Measurements from ENCODE around the gene GRIK4. TPM values are rescaled to one million over a fixed set of nuclear protein-coding genes. Genes with fewer than 3 reads are reported as not detected.
"Not testable (repeated sequence)": the region's sequence is repeated elsewhere in the genome, so short reads cannot be mapped to it uniquely, and the experiment has no call there.

GRIK4 gene
- total and polyA plus RNA-seq, 4 donors = 0.05 to 0.25 (median 0.06) TPM; not detected in 1

GRCh38 chr11:120786206-120786735, 274.7 kb downstream of the GRIK4 start:
- 85% methylated on average over 4 of the region's 4 CpGs for WGBS
- Histone ChIP-seq H3K36me3 (ENCODE audit: control insufficient read depth in 4 of 4, insufficient read depth in 3 of 4, low read depth in 1 of 4, low read length in 3 of 4) (no peaks in the 10 kb centered on the region), H3K4me1 (ENCODE audit: control insufficient read depth in 4 of 4, insufficient read depth in 4 of 4, low read length in 3 of 4) (no peaks in the 10 kb centered on the region), H3K4me3 (ENCODE audit: low read depth in 1 of 3, low read length in 3 of 3) (no peak overlapping the region), H3K27me3 (ENCODE audit: control insufficient read depth in 4 of 4, insufficient read depth in 4 of 4, low read length in 3 of 4) (peaks cover 0 to 7% (median 0%) of the 10 kb centered on the region in 4 donors), H3K9ac (ENCODE audit: low read depth in 1 of 2, low read length in 2 of 2) (no peak overlapping the region), H3K9me3 (ENCODE audit: control insufficient read depth in 4 of 4, low read length in 3 of 4) (no peaks in the 10 kb centered on the region), H3K27ac (ENCODE audit: low read depth in 1 of 2, low read length in 2 of 2) (no peak overlapping the region)
- no peak for TF ChIP-seq ATF3 (IDR thresholded peaks at IDR 0.05)
- TF ChIP-seq HNF4A (conservative IDR thresholded peaks at IDR 0.05) = no peak
- no peak for TF ChIP-seq REST (IDR thresholded peaks at IDR 0.05)
- TF ChIP-seq, protein P1, sequence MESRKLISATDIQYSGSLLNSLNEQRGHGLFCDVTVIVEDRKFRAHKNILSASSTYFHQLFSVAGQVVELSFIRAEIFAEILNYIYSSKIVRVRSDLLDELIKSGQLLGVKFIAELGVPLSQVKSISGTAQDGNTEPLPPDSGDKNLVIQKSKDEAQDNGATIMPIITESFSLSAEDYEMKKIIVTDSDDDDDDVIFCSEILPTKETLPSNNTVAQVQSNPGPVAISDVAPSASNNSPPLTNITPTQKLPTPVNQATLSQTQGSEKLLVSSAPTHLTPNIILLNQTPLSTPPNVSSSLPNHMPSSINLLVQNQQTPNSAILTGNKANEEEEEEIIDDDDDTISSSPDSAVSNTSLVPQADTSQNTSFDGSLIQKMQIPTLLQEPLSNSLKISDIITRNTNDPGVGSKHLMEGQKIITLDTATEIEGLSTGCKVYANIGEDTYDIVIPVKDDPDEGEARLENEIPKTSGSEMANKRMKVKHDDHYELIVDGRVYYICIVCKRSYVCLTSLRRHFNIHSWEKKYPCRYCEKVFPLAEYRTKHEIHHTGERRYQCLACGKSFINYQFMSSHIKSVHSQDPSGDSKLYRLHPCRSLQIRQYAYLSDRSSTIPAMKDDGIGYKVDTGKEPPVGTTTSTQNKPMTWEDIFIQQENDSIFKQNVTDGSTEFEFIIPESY (IDR thresholded peaks at IDR 0.05) = no peak
- no peak for DNase-seq (ENCODE audit: low spot score)

DNA sequence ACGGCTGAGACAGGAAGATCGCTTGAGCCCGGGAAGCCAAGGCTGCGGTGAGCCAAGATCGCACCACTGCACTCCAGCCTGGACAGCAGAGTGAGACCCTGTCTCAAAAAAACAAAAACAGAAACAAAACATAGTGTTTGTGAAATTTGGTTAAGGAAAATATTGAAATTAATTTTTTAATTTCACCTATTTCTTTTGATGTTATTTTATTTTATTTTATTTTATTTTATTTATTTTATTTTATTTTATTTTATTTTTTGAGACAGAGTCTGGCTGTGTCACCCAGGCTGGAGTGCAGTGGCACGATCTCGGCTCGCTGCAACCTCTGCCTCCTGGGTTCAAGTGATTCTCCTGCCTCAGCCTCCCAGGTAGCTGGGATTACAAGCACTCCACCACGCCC, 275.7 kb downstream of the GRIK4 start:
- not testable (repeated sequence) for H3K27me3 ChIP-seq (ENCODE audit: control insufficient read depth in 4 of 4, insufficient read depth in 4 of 4, low read length in 3 of 4)
- WGBS = 80% methylated on average over 9 of the region's 9 CpGs

DNA sequence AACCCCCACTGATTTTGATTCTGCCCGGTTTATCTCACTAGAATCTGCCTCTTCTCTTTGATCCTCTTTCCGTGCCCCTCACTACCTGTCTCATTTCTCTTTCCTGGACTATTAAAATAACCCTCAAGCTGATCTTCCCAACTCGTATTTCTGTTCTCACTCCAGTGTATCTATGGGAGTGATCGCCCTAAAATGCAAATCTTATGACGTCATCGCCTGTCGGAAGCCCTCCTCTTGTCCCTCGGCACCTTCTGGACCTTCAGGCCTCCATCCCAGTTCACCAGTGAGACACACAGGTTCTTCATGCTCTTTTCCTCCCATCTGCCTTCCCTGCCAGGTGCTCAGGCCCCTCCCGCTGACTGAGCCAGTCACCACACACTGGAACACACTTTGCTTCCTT, 277.8 kb downstream of the GRIK4 start:
- 78% methylated on average over 9 of the region's 9 CpGs for WGBS
- no peak overlapping the region for H3K4me3 ChIP-seq (ENCODE audit: low read depth in 1 of 3, low read length in 3 of 3)
- H3K27ac ChIP-seq (ENCODE audit: low read depth in 1 of 2, low read length in 2 of 2) = no peak overlapping the region
- H3K36me3 ChIP-seq (ENCODE audit: control insufficient read depth in 4 of 4, insufficient read depth in 3 of 4, low read depth in 1 of 4, low read length in 3 of 4) = no peaks in the 10 kb centered on the region
- H3K4me1 ChIP-seq (ENCODE audit: control insufficient read depth in 4 of 4, insufficient read depth in 4 of 4, low read length in 3 of 4) = no peaks in the 10 kb centered on the region
- H3K27me3 ChIP-seq (ENCODE audit: control insufficient read depth in 4 of 4, insufficient read depth in 4 of 4, low read length in 3 of 4) = peaks cover 0 to 7% (median 0%) of the 10 kb centered on the region in 4 donors
- DNase-seq (ENCODE audit: low spot score) = no peak
- H3K9ac ChIP-seq (ENCODE audit: low read depth in 1 of 2, low read length in 2 of 2) = no peak overlapping the region
- peaks cover 0 to 6% (median 3%) of the 10 kb centered on the region in 4 donors for H3K9me3 ChIP-seq (ENCODE audit: control insufficient read depth in 4 of 4, low read length in 3 of 4)
- TF ChIP-seq GABPA (IDR thresholded peaks at IDR 0.05 in 1 of 2, conservative IDR thresholded peaks at IDR 0.05 in 1 of 2) (no peak), JUND (IDR thresholded peaks at IDR 0.05) (no peak), MAX (IDR thresholded peaks at IDR 0.05) (no peak), RAD21 (IDR thresholded peaks at IDR 0.05) (no peak), REST (IDR thresholded peaks at IDR 0.05) (no peak), CTCF (IDR thresholded peaks at IDR 0.05; ENCODE audit: low read depth, low read length, missing input control) (no peak), NR2F2 (IDR thresholded peaks at IDR 0.05) (no peak), TAF1 (conservative IDR thresholded peaks at IDR 0.05) (no peak), EGR1 (IDR thresholded peaks at IDR 0.05; ENCODE audit: low read depth in 2 of 2) (no peak)
- TF ChIP-seq, protein P1 (IDR thresholded peaks at IDR 0.05) = no peak

More for the DNA sequence above, 275.7 kb downstream of the GRIK4 start:
- H3K27ac ChIP-seq (ENCODE audit: low read depth in 1 of 2, low read length in 2 of 2); H3K36me3 ChIP-seq (ENCODE audit: control insufficient read depth in 4 of 4, insufficient read depth in 3 of 4, low read depth in 1 of 4, low read length in 3 of 4); H3K9me3 ChIP-seq (ENCODE audit: control insufficient read depth in 4 of 4, low read length in 3 of 4); H3K9ac ChIP-seq (ENCODE audit: low read depth in 1 of 2, low read length in 2 of 2); H3K4me3 ChIP-seq (ENCODE audit: low read depth in 1 of 3, low read length in 3 of 3); H3K4me1 ChIP-seq (ENCODE audit: control insufficient read depth in 4 of 4, insufficient read depth in 4 of 4, low read length in 3 of 4); DNase-seq (ENCODE audit: low spot score): not testable (repeated sequence)

All from liver (tissue), 9 donors.